GM18502 (cell line): Measurements from ENCODE around the gene GAGE12J.
"Not testable (repeated sequence)": the region's sequence is repeated elsewhere in the genome, so short reads cannot be mapped to it uniquely, and the experiment has no call there.

Source experiments
- ATAC-seq: cut with Tn5 transposase; IDR thresholded peaks from one replicate; pipeline ENCODE4 v1.9.1; 2021; ENCODE audit warnings: mild to moderate bottlenecking; ENCODE audit not compliant: unreplicated experiment, poor library complexity

Gene GAGE12J, protein sequence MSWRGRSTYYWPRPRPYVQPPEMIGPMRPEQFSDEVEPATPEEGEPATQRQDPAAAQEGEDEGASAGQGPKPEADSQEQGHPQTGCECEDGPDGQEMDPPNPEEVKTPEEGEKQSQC

GRCh38 chrX:49321737-49322136 is at the start of gene GAGE12J:
Gene GAGE12J (plus strand): TSS chrX:49322037. CDS start chrX:49323194, 1,157 bp downstream.
- not testable (repeated sequence) for ATAC-seq

GRCh38 chrX:49272421-49272820 is 49.4 kb upstream of the GAGE12J start:
- ATAC-seq = no peak

DNA sequence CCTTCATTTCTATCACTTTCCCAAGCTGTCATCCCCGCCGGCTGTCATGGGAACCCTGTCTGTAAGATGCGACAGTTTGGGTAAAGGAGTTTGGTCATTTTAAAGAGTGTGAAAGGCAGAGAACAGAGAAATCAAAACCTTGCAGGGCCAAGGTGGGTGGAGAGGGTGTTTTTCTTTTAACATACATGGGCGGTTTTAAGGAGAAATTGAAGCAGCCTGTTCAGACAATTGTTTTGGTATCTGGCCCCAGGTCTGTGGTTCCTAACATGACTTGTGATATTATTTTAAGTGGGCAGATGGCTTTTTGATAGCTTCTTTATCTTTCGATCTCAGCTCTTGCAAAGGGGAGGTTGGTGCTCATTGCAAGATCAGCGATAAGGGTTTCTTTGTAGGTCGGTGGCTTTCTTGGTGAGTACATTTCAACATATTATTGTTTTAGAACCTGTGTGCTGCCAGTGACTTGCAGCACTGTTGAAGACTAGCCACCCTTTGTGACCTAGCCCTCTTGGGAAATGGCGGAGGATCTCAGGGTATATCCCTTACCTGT is 48.6 kb upstream of the GAGE12J start:
- no peak for ATAC-seq

DNA sequence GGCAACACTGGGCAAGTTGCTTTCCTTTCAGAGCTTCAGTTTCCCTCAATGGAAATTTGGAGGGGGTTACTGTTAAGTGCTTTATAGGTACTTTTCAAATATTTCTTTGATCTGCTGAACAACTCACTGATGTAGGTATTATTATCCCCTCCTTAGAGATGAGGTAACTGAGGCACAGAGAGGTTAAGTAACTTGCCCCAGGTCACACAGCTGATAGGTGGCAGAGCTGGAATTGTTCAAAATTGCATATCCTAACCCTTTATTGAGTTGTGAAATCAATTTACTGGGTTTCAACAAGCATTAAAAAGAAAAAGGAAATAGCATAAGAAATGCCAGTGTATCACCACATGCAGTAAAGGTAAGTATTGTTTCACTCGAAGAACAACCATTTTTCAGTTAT is 45.6 kb upstream of the GAGE12J start:
- no peak for ATAC-seq

DNA sequence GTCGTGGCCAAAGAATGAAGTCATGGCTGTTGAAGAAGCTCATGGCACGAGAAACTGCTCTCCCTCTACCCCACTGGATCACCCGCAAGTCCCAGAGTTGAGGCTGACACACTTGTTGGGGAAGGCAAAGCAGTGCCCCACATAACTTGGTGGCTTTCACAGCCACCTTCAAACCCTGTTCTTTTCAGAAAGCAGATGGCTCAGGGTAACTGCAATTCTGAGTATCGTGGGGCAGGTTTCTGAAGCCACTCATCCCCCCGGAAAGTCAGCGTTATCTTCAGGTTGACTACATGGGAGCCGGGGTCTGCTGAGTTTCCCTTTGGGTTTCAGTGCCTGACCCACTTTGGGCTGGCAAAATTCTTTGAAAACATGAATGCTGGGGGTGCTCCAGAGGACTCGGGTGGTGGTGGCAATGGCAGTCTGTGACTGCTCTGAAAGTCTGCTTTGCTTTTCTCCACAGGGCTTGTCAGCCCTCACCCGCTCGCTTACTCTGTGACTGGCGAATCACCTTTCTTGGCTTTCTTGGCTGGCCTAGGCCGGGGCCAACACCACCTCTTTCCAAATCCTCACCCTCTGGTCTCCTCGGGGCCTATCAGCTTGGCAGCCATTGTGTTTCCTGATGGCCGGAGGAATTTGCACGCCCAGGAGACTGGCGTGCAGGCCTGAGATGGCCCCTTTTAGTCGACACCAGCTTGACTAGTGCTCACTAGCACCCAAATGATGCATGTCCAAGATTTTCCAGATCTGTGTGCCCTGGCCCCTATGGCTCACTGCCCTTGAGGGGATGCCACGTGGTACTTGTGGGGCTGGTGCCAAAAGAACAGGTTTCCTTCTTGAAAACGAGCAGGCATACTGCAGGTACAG is 44.9 kb upstream of the GAGE12J start:
- no peak for ATAC-seq

DNA sequence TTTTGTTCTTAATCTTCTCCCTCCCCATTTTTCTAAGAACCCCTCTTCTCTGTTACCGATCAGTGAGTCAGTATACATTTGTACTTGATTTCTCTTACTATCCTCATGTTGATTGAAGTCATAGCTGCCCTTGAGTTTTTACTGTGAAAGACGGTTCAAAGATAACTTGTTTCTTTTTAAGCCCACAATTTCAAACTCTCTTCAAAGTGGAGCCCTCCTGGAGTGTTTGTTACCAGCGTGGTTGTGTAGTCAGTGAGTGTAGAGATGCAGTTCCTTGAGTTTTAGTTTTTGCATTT is 44.4 kb upstream of the GAGE12J start:
- ATAC-seq = no peak

DNA sequence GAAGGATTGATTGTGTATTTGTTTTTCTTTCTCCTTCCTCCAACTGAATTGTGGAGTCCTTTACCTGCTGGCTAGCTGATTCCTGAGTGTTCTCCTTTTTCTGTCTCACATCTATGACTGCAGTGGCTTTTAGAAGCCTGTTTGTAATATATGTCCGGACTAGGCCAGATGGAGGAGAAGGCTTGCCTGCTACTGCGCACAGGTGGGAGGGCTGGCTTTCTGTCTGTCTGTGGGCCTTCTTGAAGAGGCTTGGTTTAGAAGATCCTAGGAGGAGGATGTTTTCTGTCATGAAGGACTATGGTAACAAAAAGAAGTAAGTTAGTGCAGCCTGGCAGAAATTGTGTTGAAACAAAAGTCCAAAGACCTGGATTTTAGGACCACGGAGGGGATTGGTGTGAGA is 43.8 kb upstream of the GAGE12J start:
- no peak for ATAC-seq

DNA sequence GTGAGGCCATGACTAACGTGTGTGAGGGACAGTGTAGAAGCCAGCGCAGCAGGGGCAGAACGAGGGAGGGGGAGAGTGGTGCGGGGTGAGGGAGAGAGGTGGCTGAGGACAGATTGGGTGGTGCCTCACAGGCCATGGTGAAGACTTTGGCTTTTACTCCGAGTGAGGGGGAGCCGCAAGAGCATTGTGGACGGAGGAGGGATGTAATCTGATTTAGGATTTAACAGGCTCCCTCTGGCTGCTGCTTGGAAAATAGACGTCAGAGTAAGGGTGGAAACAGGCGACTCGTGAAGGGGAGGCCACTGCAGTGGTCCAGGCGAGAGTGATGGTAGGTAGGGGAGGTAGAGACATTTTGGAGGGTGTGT is 39.2 kb upstream of the GAGE12J start:
- no peak for ATAC-seq

GRCh38 chrX:49284212-49284611 is 37.6 kb upstream of the GAGE12J start:
- ATAC-seq = no peak

DNA sequence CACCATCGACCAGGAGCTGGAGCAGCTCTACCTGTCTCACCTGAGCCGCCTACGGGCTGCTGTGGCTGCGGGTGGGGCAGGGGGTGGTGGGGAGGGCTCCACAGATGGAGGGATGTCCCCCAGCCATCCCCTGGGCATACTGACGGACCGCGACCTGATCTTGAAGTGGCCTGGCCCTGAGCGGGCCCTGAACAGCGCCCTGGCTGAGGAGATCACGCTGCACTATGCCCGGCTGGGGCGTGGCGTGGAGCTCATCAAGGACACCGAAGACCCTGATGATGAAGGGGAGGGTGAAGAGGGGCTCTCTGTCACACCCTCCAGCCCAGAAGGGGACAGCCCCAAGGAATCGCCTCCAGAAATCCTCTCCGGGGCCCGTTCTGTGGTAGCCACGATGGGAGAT is 35.7 kb upstream of the GAGE12J start:
- ATAC-seq = no peak

DNA sequence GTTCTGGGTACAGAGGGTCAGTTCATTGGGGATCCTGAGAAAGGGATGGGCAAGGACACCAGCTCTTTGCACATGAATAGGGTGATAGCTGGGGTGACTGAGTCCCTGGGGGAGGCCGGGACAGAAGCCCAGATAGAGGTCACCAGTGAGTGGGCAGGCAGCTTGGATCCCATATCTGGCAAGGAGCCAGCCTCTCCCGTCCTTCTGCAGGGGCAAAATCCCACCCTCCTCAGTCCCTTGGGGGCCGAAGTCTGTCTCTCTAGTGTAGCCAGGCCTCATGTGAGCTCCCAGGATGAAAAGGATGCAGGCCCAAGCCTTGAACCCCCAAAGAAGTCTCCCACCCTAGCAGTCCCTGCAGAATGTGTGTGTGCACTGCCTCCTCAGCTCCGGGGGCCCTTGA is 35.3 kb upstream of the GAGE12J start:
- no peak for ATAC-seq

DNA sequence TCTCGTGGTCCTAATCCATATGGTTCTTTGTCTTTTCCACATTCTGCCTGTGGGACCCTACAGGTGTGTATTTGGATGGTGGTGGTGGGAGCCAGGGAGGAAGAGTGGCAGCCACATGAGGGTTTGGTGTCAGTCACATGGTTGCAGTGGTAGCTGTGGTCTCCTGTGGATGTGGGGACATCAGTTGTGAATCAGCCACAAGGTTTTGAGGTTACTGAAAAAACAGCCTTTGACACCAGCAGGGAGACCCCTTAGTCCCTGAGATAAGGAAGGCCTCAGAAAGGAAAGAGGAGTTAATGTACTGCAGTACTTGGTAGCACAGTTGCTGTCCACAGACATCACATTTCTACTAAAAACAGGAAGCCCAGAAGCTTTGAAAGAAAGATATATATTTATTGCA is 34.2 kb upstream of the GAGE12J start:
- no peak for ATAC-seq

- ATAC-seq = no peak
Observed at GRCh38 chrX:49290215-49290614, 31.6 kb upstream of the GAGE12J start.

- ATAC-seq = peak; percentile 85
Observed at GRCh38 chrX:49291615-49292337, 30.1 kb upstream of the GAGE12J start.

DNA sequence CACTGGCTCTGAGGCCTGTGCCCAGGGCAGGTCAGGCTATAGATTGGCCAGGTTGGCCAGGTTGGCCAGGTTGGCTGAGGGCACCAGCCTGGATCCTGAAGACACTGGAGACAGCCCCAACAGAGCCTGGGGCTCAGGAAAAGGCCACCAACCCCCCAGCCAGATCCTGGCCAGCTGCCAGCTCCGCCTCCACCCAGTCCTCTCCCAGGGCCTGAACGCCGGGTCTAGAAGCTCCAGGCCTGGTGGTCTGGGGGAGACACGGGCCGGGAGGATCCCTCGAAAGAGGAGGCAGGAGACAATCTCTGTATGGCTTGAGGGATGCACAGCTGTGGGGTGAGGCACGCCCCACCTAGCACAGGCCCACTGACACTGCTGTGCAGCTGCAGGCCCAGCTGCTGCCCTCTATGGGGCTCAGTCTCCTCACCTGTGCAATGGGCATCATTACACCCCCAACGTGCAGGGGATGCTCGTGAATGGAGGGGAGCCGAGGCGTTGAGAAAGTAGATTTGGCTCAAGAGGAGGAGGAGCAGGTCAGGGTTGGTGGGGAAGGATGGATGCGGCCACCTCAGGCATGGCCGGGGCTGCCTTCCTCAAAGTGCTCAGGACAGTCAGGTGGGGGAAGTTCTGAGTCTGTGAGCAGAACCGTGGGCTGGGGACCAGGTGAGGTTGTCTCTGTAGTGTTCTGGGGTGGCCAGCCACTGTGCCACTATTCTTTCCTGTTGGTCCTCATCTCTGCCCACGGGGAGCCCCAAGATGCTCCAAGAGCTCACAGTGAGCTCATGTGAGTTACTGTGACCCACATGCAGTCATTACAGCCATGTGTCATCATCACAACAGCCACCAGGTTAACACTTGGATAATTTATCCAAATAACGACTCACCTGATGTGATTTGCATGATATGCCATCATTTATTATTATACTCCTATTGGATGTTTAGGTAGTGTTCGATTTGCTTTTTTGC is 29.2 kb upstream of the GAGE12J start:
- ATAC-seq = no peak

- ATAC-seq = not testable (repeated sequence)
Observed at GRCh38 chrX:49299293-49299692, 22.5 kb upstream of the GAGE12J start.

DNA sequence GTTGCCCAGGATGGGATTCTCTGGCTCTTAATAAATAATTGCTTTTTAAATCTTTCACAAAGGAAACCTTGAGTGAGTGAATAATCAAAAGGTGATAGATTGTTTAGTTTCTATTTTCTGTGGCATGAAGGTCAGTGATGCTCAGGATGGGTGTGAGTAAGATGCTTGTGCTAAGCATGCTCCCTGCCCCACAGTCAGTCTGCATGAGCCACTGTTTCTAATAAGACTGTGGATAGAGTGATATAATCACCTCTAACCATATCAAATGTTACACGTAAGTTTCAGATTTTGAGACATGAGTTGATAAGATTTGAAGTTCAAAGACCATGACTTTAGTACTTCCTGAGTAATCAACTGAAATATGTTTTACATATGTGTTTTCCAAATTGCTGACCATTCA is 21.1 kb upstream of the GAGE12J start:
- ATAC-seq = no peak

GRCh38 chrX:49303346-49303745 is 18.5 kb upstream of the GAGE12J start, which contains the start of gene GAGE10:
Gene GAGE10 (plus strand): TSS chrX:49303646. CDS start chrX:49304860, 1,214 bp downstream.
- ATAC-seq = no peak

GRCh38 chrX:49307775-49308174 is 14.1 kb upstream of the GAGE12J start:
- not testable (repeated sequence) for ATAC-seq

DNA sequence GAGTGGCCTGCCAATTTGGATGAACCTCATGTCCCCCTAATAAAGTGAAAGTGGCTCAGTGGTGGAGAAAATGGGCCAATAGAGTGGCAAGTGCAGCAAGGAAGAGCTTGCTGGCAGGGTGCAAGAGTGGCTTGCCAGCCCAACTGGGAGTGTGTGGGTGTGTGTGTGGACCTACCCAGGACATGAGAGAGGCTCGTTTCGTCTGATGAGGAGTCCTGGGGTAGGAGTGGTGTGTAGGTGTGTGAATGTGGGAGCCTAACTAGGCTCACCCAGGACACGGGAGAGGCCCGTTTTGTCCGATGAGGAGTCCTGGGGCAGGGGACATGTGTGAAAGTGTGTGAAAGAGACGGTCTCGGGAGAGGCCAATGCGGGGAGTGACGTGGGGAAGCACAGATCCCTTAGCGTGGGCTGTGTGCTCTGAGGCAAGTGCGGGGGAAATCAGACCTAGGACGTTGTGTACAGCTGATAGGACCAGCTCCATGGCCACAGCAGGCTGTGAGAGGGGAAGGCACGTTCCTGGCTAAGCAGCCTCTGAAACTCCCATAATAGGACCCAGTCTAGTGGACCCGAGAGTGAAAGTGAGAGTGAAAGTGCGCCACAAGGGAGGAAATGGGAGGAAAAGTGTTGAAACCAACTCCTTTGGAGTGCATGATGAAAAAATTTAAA is 13.1 kb upstream of the GAGE12J start:
- ATAC-seq = no peak
